Measurements from ENCODE around the gene NUP214.
A peak's percentile ranks its signal among the peaks of the same experiment; 100 is the strongest.
"Not testable (repeated sequence)": the region's sequence is repeated elsewhere in the genome, so short reads cannot be mapped to it uniquely, and the experiment has no call there.

Gene NUP214

DNA sequence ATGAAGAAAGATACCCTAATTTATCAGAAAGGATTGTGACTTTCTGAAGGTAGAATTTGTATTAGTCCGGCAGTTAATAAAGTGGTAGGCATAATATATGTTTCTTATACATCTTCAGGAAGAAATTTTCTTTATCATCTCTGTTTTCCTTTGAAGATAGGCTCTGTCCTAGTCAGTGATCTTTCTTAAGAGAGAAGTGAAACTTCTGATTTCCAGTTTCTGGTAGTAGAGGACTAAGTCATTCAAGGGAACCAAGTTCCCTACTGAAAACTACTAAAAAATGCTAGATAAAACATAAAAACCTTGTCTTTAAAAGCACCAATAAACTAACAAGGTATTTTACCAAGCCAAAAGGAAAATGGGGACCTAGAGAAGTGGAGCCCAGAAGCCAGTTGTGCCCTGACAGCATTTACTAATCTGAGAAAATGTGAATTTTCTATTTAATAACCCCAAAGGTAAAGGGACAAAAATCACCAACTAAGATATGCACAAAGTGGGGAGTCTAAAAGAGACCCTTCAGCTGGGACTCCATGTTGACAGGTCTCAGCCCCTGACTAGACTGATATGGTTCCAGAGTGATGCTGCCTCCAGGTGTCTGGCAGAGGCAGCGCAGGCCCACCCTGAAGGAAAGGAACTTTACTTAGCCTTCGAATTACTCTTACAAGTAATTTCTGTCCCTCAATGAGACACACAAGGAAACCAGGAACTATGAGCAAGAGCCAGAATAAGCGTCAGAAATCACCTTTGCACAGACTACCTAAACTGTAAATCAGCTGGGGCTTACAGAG is 78.2 kb downstream of the NUP214 start:
- DNase-seq = no peak

DNA sequence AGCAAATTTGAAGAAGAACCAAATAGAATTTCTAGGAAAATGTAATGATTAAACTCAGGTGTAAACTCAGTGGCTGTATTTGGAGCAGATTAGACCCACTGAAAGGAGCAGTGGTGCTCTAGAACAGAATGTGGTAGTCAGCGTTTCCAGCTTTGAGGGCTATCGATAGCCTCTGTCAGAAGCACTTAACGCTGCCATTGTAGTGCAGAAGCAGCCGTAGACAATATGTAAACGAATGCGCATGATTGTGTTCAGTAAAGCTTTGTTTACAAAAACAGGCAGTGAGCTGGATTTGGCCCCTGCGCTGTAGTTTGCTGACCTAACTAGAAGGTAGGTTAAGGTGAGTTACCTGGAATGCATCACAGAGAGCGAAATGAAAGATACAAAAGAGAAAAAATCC is 78.9 kb downstream of the NUP214 start:
- DNase-seq = no peak

DNA sequence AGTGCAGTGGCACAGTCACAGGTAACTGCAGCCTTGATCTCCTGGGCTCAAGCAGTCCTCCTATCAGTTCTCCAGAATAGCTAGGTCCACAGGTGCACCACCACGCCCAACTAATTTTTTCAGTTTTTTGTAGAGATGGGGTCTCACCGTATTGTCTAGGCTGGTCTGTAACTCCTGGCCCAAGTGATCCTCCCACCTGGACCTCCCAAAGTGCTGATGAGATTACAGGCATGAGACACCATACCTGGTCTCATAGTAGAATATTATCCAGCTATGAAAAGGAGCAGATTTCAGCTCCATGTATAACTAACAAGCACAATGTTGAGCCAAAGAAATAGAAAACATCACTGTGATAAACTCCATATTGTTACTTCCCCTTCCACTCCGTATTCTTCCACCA is 81.1 kb downstream of the NUP214 start:
- no peak for DNase-seq

DNA sequence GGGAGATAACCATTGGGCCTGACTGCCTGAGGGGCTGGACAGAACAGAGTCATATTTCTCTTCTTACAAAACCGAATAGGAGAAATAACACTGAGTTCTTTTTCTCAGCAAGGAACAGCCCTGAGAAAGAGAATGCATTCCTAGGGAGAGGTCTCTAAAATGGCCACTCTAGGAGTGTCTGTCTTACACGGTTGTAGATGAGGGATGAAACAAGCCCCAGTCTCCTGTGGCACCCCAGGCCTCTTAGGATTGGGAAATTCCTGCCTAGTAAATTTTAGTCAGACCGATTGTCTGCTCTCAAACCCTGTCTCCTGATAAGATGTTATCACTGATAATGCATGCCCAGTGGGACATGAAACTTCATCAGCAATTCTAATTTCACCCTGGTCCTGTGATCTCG is 86.5 kb downstream of the NUP214 start:
- DNase-seq = not testable (repeated sequence)

DNA sequence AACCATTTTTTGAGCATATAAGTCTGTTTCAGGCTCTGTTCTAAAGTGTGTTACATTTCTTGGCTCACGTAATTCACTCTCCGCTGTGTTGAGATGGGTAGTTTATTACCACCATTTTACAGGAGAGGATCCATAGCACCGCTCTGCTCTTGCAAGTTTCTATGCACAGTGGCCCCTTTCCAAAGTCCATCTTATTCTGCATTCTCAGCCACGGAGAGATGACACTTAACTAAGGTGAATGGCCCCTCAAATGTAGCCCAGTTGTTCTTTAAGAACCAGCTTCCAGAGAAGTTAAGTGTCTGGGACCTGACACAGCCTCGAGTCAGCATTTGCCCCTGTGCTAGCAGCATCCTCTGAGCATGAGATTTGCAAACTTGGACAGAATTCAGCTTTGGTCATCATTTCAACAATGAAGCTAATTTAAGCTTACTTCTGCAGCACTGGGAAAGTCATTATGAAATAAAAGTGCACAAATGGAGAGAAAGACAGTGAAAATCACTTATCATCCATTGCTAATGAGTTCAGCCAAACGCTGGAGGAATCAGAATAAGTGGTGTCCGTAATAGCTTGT is 89.0 kb downstream of the NUP214 start:
- no peak for DNase-seq

DNA sequence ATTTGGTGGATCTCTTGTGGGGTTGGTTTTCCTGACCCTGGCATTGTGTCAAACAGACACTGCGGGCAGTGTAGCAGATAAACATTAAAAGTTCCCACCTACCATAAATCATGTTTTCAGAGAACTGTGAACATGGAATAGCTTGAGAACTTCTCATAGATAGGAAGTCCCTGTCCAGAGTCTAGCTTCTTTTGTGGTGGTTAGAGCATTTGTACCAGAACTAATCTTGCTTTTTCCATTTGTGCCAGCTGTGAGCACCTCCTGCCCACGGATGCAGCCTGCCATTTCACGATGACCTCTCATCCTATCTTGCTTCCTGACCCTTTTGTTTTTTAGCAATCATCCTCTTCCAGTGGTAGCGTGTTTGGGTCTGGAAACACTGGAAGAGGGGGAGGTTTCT is 89.5 kb downstream of the NUP214 start:
- DNase-seq = no peak

DNA sequence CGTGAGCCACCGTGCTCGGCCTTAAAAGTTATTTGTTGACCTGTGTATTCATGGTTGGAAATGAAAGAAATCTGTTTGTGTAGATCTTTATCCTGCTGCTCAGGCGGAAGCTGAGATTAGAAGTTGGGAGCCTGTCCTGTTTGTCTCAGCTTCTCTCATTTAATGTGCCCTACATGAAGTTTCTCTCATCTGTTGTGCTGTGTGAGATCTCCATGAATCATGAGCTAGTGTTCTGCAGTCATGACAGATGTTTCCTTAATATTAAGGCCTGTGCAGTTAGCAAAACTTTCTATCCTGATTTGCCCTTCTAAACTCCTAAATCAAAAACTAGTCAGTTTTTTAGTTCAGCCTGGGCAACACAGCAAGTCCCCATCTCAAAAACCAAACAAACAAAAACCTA is 91.4 kb downstream of the NUP214 start:
- no peak for DNase-seq

DNA sequence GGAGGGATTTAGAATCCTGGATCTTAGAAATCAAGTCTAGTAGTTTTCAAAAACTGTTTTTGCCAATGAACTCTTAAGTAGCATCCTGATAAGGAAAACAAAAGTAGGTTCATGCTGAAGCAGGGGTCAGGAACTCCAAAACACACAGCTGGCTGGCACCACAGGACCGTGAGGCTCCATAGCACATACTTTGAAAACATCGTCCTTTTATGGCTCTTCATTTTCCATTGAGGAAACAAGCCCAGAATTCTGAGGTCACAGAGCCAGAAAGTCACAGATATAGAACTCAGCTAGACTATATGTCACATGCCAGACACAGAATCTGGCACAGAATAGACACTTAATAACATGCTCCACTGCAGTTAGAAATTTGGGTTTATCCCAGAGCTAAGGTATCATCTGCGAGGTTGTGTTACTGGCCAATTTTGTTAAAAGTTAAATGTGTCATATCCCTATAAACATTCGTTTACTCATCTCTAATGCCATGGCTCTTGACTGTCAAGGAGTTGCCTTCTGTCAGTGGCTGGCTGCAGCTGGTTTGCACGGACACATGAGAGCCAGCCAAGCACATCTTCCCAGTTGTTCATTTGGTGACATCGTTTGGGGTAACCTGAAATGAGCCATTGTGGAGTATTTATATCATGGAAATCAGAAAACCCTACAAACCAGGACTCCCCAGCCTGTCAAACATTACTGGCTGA is 92.1 kb downstream of the NUP214 start:
- no peak for DNase-seq

DNA sequence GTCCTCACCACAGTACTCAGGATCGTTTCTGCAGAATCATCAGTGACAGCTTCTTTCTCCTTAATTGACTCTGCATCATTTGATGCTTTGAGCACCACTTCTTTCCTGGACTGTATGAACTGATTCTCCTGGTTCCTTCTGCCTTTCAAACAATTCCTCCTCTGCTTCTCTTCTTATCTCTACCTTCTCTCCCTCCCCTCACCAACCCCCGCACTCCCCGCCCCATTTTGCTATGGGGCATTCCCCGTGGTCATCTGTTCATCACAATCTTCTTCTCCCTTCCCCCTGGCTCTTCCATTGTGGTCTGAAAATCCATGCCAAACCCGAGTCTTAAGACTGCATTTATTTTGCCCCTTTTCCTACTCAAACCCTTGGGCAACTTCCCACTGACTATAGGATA is 93.0 kb downstream of the NUP214 start:
- DNase-seq = no peak

DNA sequence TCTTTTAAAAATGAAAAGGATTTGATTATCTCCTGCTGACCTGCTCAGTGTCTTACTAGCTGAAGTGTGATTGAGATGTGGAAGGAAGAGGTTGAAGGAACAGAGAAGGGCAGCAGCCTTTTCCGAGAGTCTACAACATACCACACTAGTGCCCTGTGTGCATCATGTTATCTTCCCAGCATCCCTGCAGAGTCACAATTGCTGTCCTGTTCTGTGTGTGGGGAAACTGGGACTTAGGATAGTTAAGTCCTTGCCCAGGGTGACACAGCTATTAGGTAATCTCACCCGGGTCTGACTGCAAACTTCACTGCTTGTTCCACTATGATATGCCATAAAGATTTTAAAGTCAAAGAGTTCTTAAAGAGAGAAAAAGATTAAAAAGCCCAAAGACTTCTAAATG is 95.1 kb downstream of the NUP214 start:
- DNase-seq = no peak

DNA sequence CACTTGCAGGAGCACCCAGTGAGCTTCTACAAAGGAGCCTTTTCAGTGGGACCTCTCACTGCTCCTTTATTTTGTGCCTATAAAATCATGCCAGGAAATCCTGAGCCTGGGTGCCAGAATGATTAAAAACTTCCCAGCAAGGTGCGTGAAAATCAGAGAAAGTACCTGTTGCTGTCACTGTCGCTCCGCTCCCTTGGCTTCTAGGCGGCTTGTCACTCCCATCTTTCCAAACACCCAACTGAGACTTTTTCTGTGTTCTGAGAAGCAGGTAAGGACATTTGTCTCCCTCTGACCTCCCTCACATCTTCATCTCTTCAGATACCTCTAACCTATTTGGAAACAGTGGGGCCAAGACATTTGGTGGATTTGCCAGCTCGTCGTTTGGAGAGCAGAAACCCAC is 97.1 kb downstream of the NUP214 start:
- DNase-seq = no peak

DNA sequence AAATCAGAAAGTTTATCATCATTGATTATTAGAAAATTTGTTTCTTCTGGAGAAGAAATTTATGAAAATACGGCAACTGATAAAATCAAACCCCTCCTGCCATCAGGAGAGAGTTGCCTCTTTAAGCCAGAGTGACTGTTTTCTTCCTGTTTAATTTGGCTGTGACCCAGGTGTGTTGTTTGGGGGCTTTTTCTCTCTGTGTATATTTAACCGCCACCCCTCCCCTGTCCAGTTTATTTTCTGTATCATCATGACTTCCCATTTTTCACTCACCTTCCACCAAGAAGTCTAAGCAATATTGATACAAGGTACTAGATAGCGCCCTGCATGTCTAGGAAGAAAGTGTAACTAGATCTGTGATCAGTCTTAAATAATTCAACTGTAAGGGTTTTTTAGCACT is 100.8 kb downstream of the NUP214 start:
- DNase-seq = no peak

DNA sequence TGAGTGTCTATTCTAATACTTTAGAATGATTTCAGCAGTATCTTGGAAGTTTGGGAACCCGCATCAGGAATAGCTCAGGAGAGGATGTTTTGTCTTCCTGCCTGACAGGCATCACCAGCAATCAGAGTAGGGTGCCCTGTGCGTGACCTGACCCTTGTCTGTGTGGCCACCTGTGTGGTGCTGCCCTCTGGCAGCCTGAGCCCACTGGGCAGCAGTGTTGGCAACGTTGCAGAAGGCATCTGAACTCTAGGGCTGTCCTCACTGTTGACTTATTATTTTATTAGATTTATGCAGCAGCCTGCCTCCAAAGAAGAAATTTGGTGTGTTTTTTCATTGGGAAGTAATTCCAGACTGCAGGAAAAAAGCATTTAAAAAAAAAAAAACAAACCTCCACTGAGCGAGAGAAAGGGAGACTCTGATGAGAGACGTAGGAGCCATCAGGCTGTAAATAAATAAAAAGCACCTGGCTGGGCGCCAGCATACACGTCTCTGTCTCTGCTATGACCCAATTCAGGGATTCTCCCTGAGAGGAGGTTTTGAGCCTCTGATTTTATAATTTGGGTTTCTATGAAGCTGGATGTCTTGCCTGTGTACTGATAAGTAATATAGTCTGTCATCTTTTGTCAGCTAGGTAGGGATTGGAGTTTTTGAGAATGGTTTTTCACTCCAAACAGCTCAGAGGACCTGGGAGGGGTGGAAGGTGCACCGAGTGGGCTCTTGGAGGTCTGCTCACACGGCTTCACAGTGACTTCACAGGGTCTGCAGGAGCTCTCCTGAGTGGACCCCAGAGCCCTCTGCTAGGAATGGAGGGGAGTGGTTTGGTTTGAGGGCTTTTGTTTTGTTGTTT is 101.9 kb downstream of the NUP214 start:
- DNase-seq = no peak

DNA sequence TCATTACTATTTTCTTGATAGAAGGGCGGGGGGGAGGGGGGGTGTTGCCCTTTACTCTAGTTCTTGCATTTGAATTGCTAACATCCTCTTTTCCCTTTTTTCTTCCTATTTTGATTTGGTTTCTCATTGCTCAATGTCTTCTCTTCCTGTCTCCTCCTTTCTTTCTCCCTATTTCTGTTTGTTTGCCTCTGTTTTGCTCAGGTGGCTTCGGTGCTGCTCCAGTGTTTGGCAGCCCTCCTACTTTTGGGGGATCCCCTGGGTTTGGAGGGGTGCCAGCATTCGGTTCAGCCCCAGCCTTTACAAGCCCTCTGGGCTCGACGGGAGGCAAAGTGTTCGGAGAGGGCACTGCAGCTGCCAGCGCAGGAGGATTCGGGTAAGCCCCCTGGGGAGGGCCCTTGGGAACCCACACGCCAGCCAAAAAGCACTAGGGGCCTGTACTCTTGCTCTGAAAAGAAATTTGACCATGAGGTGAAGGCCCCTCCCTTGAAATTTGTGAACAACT is 102.6 kb downstream of the NUP214 start:
- no peak for DNase-seq

DNA sequence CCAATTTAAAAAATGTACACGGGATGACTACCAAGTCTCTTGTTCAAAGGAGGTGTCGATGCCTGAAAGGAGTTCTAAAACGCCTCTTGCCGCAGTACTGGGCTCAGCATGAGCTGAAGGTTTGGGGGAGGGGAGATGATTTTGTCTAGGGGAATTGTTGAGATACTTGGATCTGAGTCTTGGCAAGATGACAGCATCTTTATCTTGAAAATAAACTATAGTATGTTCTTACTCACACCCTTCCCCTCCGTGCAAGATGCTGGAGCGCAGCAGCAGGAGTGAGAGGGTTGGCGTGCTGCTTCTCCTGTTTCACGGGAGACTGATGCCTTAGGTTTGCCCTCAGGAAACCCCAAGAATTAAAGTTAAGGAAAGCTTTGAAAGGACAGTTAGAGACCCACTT is 103.6 kb downstream of the NUP214 start:
- no peak for DNase-seq

DNA sequence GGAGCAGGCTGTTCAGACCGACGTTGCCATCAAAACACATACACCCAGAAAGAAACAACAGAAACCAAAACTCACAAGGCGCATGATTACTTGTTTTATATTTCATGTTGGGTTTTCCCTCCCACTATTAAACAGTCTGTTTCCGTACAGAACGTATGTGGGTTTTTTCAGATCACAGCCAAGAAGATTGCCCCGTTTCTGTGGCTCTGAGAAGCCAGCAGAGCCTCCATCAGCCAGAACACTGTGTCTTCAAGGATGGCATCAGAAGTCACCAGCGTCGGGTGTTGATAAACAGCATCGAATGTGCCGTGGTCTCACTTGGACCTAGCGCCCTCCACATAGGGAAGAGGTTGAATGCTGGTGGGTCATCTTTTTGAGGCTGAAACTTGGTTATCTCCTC is 108.2 kb downstream of the NUP214 start:
- DNase-seq = peak; percentile 54

DNA sequence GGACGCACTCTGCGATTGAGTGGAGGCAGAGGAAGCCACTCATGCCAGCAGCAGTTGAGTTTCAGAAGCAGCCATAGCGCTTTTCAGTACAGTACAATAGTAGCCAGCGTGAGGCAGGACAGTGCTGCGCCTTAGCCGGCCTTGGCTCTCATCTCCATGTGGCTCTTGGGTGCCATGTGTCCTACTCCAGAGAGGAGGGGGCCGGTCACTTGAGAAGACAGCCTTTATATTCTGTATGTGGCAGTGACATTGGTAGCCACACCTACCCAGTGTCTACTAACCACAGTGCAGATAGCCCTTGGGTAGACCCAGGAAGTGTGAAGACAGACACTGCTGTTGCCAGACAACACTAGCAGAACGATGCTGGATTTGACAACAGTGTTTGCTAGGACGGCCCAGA is 108.6 kb downstream of the NUP214 start:
- DNase-seq = peak; percentile 59

DNA sequence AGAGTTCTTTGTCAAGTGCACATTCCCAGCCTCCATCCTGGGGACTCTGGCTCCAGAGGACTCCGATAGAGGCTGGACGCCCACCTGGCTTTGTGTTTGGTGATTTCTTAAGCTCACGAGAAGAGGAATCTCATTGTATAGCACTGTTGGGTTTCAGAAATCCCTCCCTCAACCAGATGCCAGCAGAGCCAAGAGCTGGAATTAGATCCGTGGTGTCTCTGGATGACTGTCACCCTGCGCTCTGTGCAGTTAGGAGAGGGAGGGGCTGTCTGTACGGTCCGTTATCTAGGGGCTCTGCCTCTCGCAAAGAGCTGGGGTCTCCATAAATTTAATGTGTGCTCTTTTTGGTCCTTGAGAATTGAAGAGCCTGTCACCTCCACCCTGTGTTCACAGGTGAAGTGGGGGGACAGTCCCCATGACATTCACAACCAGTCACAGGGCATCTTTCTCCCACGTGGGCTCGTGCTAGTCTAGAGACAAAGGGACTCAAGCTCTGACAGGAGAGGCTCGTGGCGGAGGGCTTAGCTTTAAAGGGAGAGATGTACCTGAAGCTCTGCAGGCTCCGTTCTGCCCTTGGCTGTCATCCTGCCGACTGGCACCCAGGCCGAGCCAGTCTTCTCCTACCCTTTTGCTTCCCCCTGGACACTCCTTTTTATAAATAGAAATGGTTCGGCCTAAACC is 109.6 kb downstream of the NUP214 start:
- DNase-seq = no peak

DNA sequence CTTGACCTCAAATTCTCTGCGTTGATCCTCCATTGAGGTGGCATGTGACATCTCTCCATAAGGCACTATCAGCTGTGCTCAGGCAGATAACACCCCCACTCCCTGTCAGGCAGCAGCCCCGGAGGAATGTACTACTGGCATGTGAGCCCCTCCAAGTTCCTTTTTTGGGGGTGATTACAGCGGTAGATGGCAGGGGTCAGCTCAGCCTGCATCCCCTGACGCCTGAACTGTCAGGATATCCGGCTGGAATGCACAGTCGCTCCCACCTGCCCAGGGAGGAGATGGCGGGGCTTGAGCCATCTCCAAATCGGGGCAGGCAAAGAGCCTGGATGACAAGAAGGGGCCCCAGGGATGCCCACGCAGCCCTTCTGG is 110.1 kb downstream of the NUP214 start:
- DNase-seq = no peak

DNA sequence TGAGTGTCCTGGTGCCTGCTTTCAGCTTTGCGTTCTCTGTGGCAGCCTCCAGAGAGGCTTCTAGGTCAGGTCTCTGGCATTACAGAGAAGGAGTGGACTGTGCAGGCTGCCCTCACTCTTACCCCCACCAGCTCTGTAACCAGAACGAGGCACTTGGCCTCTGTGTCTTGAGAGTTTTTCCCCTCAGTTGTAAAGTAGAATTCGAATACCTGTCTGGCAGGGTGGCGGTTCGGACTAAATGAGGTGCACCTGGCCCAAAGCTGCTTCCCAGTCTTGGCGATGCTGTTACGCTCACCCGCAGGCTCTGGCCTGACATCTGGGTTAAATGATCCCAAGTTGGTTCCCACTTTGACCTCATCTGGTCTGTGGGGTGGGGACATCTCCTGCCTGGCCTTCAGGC is 110.8 kb downstream of the NUP214 start:
- no peak for DNase-seq

DNA sequence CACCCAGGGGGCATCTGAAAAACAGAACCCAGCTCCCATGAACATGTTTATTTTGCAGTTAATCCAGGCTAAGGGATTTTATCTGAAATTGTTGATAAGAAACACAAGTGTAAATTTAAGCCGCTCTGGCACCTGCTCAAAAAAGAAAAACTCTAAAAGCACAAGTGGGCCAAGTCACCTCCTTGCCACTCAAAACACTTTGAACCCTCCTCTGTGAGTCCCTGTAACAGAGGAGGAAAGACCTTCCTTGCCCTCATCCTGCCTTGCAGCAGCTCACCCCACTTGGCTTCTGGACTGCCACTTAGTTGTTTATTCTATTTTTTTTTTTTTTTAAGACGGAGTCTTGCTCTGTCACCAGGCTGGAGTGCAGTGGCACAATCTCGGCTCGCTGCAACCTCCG is 111.4 kb downstream of the NUP214 start:
- DNase-seq = no peak

DNA sequence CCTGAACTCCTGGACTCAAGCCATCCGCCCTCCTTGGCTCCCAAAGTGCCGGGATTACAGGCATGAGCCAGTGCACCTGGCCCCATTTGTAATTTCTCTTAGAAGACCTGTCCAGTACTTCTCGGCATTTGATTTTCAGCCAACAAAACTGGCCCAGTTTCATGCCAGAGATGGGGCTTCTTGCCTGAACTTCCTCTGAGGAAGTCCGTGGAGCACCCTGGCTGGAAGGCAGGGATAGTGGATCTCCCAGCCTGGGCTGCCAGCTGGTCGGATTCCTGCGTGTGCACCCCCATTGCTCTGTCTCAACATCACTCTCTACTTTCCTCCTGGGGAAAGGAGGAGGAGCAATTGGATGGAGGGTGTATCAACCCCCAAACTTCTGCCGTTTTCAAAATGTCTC is 111.9 kb downstream of the NUP214 start:
- DNase-seq = no peak

DNA sequence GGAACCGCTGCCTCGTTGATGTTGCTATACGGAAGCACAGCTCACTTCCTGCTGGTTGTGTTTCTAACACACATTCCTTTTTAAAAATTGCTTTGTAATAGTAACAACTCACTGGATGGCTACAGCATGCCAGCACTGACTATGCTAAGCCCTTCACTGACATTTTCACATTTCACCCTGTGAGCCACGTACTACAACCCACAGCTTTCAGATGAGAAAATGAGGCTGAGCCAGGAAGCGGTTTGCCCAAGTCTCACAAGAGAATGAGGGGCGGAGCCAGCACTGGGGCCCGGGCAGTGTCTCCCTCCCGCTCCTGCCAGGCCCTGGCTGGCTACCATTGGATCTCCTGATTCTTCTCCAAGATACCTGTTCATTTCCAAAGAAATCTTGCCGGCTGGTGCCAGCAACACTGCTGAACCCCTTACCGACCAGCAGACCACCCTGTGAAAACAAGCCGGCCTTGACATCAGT is 112.6 kb downstream of the NUP214 start:
- DNase-seq = peak; percentile 86
